Measurements from ENCODE around the gene PANX1.

The PANX1 gene

DNA sequence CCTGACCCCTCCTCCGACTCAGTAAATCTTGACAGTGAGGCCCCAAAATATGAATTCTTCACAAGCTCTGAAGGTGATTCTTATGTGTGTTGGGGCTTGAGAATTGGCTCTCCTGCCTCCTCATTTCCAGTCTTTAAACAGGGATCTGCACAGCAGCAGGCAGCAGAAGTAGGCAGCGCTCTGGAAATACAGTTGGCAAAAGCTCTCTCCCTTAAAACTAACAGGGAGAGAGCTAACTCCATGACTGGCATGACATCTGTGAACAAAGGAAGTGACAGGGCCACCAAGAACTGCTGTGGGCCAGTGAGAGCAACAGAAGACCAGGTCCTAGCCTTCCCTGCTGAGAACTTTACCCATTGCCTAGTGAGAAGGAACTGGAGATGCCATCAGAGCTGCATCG, 70.1 kb downstream of the PANX1 start:
- TF ChIP-seq, protein P1, sequence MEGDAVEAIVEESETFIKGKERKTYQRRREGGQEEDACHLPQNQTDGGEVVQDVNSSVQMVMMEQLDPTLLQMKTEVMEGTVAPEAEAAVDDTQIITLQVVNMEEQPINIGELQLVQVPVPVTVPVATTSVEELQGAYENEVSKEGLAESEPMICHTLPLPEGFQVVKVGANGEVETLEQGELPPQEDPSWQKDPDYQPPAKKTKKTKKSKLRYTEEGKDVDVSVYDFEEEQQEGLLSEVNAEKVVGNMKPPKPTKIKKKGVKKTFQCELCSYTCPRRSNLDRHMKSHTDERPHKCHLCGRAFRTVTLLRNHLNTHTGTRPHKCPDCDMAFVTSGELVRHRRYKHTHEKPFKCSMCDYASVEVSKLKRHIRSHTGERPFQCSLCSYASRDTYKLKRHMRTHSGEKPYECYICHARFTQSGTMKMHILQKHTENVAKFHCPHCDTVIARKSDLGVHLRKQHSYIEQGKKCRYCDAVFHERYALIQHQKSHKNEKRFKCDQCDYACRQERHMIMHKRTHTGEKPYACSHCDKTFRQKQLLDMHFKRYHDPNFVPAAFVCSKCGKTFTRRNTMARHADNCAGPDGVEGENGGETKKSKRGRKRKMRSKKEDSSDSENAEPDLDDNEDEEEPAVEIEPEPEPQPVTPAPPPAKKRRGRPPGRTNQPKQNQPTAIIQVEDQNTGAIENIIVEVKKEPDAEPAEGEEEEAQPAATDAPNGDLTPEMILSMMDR (conservative IDR thresholded peaks at IDR 0.05; ENCODE audit: low read depth): no peak
- DNase-seq (ENCODE audit: low spot score): no peak
- no peak overlapping the region for H3K27ac ChIP-seq
- ChIA-PET POLR2A (ENCODE audit: low non-redundant PET) (no interaction called here), CTCF (interaction anchor here (0.6 to 0.7 kb wide), 2 partner anchors 28 to 156 kb away, joined by 4 read pairs; no protein-coding TSS in a partner anchor)

DNA sequence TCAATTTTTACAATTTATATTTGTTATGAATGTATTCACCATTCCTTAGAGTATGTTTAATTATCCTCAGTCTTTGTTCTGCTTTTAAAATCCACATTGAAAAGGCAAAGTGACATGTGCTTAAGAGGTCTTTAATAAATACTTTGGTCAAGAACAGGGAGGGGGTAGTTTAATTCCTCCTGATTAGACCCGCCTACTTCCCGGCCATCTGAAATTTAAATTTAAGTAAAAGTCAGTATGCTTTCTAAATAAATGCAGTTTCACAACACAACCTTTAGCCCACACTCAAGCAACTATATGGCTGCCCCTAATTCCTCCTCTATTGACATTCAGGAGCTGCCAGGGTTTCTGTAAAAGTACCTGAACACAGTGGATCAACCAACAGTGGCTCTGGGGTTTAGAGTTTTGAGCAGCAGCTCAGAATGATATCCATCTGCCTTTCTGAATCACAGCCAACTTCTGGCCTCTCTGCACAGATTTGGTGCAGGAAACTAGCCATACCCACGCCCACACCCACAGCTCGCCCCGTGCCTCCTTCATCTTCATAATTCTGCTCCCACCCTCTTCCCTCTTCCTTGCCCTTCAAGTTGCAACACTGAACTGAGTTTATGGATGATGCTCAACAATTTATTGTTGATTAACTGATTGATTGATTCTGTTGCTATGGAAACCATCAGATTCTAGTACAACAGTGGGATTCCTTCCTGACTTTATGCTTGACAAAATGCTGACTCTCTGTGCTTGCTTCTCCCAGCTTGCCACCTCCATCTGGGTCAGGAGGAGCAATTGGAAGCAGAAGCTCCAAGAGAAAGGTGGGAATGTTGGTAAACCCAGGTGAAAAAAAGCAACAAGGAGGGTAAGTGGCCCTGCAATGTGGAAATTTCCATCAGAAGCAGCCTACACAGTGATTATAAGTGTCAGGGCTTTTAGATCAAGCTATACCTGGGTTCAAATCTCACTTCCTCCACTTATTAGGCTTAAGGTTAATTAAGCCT, 70.8 kb downstream of the PANX1 start:
- H3K27ac ChIP-seq: no peak overlapping the region

DNA sequence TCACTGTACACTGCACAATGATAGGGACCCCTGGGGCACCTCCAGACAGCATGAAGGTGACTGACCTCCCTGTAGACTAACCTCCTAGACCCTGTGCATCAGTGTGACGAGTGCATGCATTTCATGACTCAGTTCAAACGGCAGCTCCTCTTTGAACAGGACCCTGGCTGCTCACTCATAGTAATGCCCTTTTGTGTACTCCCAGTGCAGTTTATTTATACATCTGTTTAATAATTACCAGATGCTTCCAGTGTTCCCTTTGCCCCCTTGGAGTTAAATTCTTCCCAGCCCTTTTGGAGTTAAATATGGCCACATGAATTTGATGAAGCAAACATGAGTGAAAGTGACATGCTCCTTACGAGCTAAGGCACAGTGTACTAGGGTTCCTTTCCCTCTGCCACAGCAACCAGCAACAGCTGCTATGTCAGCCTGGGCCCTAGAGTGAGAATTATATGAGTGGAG, 72.4 kb downstream of the PANX1 start:
- CTCF ChIA-PET: no interaction called here
- POLR2A ChIA-PET (ENCODE audit: low non-redundant PET): no interaction called here
- no peak overlapping the region for H3K27ac ChIP-seq
- DNase-seq (ENCODE audit: low spot score): no peak
- TF ChIP-seq, protein P1 (conservative IDR thresholded peaks at IDR 0.05; ENCODE audit: low read depth): no peak

More for the DNA sequence above, 70.8 kb downstream of the PANX1 start:
- POLR2A ChIA-PET (ENCODE audit: low non-redundant PET): no interaction called here
- DNase-seq (ENCODE audit: low spot score): no peak
- TF ChIP-seq, protein P1 (conservative IDR thresholded peaks at IDR 0.05; ENCODE audit: low read depth): no peak
- CTCF ChIA-PET: interaction anchor here (0.6 to 0.7 kb wide), 2 partner anchors 28 to 156 kb away, joined by 4 read pairs; no protein-coding TSS in a partner anchor

DNA sequence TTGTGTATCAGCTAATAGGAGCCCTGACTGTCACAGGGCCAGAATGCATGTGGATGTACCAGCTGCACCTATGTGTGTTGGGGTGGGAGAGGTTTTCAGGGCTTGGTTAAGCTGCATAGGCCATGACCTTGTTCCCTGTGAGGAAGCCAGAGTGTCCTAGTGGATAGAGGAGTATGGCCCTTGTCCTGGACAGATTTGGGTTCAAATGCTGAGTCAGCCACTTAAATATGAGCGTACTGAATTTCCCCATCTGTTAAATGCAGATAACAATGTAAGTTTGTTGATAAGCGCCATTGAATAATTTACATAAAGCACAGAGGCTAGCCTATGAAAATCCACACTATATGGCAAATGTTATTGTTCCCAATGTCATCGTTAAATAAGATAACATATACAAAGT, 74.4 kb downstream of the PANX1 start:
- no peak overlapping the region for H3K27ac ChIP-seq
- DNase-seq (ENCODE audit: low spot score): no peak
- ChIA-PET CTCF (no interaction called here), POLR2A (ENCODE audit: low non-redundant PET) (no interaction called here)
- TF ChIP-seq, protein P1 (conservative IDR thresholded peaks at IDR 0.05; ENCODE audit: low read depth): no peak

DNA sequence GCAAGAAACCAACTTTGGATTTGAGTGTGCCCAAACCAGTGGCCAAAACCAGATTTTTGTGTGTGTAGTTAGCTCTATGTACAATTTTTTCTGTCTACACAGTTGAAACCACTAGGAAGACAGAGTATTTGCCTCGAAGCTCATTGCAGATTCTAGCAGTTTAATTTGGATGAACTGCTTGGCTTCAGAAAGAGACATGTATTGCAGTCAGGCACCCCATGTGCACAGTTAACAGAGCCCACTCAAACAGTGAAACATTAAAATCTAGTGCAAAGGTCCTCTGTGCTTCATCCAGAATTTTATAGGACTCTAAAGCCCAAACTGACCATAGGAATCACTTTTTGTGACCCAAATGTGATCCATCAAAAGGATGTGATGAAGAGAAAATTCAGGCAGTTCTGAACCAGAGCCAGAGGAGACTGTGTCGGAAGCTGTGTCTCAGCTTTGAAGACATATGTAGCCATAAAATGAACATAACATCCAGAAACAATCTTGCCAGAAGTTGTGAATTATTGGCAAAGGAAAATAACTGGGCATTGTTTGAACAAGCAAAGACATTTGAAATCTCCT, 82.7 kb downstream of the PANX1 start:
- TF ChIP-seq, protein P1 (conservative IDR thresholded peaks at IDR 0.05; ENCODE audit: low read depth): no peak
- ChIA-PET POLR2A (ENCODE audit: low non-redundant PET) (no interaction called here), CTCF (no interaction called here)

DNA sequence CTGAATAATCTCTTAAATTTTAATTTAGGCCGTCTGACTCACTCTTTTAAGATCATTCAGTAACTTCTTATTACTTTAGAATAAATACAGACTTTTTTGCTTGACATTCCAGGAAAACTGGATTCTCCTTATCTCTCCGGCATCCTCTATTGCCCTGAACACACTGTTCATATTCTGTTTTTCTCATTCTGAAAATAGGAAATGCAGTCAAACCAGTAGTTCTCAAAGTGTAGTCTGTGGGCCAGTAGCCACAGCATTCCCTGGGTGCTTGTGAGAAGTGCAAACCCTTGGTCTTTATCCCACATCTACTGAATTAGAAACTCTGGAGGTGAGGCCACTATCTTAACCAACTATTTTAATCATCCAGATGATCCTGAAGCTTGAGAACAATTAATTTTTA, 84.3 kb downstream of the PANX1 start:
- TF ChIP-seq, protein P1 (conservative IDR thresholded peaks at IDR 0.05; ENCODE audit: low read depth): no peak
- H3K27ac ChIP-seq: no peak overlapping the region
- CTCF ChIA-PET: no interaction called here
- DNase-seq (ENCODE audit: low spot score): no peak
- POLR2A ChIA-PET (ENCODE audit: low non-redundant PET): no interaction called here

More for the DNA sequence above, 82.7 kb downstream of the PANX1 start:
- DNase-seq (ENCODE audit: low spot score): no peak
- H3K27ac ChIP-seq: no peak overlapping the region

Measured in RWPE1 (cell line).